ENCODE results near the gene ARL13A.
"Not testable (repeated sequence)": the region's sequence is repeated elsewhere in the genome, so short reads cannot be mapped to it uniquely, and the experiment has no call there.

ARL13A gene

DNA sequence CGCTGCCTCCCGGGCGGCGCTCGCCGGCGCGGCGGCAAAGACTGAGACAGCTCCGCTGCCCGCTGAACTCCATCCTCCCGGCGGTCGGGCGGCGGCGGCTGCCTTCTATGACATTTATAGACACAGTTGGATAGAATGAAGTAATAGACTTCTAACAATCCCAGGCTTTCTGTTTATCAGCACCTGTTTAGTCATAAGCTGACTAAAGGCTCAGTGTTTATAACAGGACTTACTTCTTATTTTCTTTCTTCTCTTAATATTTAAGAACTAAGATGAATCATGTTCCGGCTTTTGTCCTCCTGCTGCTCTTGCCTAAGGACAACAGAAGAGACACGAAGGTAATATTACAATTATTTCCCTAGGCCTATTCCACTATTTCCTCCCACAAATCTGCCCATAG is 3.9 kb downstream of the ARL13A start:
- H3K36me3 Mint-ChIP-seq (ENCODE audit: low read depth): peaks cover 5% of the 10 kb centered on the region
- H3K4me3 Mint-ChIP-seq: no peak overlapping the region
- no peaks in the 10 kb centered on the region for H3K9me3 Mint-ChIP-seq
- DNase-seq: no peak
- H3K27me3 Mint-ChIP-seq: no peaks in the 10 kb centered on the region
- no peaks in the 10 kb centered on the region for H3K4me1 Mint-ChIP-seq (ENCODE audit: low read depth)
- H3K27ac Mint-ChIP-seq: no peak overlapping the region

DNA sequence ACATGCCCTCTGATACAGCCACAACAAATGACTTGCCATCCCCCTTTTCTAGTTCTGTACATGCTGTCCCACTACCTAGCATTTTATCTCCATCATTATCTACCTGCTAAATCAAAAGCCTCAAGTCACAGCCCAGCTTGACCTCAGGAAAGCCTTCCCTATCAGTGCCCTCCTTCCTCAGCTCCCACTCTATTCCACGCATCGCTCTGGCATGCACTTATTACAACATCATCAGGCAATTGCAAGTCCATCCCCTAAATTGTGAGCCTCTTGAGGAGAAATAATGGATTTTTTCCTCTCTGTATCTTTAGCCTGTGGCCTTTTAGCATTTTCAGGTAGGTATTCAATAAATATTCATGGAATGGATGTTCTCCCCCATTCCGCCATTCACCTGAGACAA is 5.7 kb downstream of the ARL13A start:
- no peak for DNase-seq
- Mint-ChIP-seq H3K4me3 (no peak overlapping the region), H3K27ac (no peak overlapping the region), H3K27me3 (no peaks in the 10 kb centered on the region), H3K9me3 (no peaks in the 10 kb centered on the region), H3K36me3 (ENCODE audit: low read depth) (peaks cover 5% of the 10 kb centered on the region), H3K4me1 (ENCODE audit: low read depth) (no peaks in the 10 kb centered on the region)

DNA sequence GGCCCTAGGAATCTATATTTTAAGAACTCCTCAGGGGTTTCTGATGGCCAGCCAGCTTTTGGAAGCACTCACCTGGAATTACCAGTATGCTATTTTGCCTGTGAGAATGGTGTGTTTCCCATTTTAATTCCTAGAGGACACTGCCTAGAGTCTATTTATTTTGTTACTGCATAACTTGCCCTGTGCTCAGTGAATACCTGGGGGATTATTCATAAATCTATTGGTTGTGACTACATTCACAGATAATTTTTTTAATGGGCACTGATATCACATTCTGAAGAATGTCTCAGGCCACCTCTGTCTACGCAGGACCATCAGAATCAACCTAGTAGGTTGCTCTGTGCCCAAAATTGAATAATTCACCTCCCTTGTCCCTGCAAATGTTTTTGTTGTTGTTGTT is 6.7 kb downstream of the ARL13A start:
- no peak for DNase-seq
- H3K36me3 Mint-ChIP-seq (ENCODE audit: low read depth): peaks cover 5% of the 10 kb centered on the region
- no peaks in the 10 kb centered on the region for H3K9me3 Mint-ChIP-seq
- no peak overlapping the region for H3K4me3 Mint-ChIP-seq
- no peaks in the 10 kb centered on the region for H3K4me1 Mint-ChIP-seq (ENCODE audit: low read depth)
- no peaks in the 10 kb centered on the region for H3K27me3 Mint-ChIP-seq
- no peak overlapping the region for H3K27ac Mint-ChIP-seq

- H3K9me3 Mint-ChIP-seq: no peaks in the 10 kb centered on the region
- DNase-seq: no peak
Observed at GRCh38 chrX:100979881-100980607, 10.5 kb downstream of the ARL13A start.

GRCh38 chrX:100980608-100981497 is 11.3 kb downstream of the ARL13A start:
- no peaks in the 10 kb centered on the region for H3K9me3 Mint-ChIP-seq
- no peaks in the 10 kb centered on the region for H3K4me1 Mint-ChIP-seq (ENCODE audit: low read depth)
- H3K4me3 Mint-ChIP-seq: no peak overlapping the region
- H3K36me3 Mint-ChIP-seq (ENCODE audit: low read depth): no peaks in the 10 kb centered on the region
- no peak overlapping the region for H3K27ac Mint-ChIP-seq
- DNase-seq: no peak
- peaks cover 3% of the 10 kb centered on the region for H3K27me3 Mint-ChIP-seq

More at GRCh38 chrX:100979881-100980607, 10.5 kb downstream of the ARL13A start:
- Mint-ChIP-seq H3K36me3 (ENCODE audit: low read depth) (no peaks in the 10 kb centered on the region), H3K4me3 (no peak overlapping the region), H3K27ac (no peak overlapping the region), H3K4me1 (ENCODE audit: low read depth) (no peaks in the 10 kb centered on the region), H3K27me3 (peaks cover 3% of the 10 kb centered on the region)

DNA sequence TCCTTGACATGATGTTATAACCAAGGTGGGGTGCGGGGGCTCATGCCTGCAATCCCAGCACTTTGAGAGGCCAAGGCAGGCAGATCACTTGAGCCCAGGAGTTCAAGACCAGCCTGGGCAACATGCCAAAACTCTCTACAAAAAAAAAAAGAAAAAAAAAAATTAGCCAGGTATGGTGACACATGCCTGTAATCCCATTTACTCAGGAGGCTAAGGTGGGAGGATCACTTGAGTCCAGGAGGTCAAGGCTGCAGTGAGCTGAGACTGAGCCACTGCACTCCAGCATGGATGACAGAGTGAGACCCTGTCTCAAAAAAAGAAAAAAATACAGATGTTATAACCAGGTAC is 12.0 kb downstream of the ARL13A start:
- H3K36me3 Mint-ChIP-seq (ENCODE audit: low read depth); H3K9me3 Mint-ChIP-seq; H3K4me3 Mint-ChIP-seq; H3K4me1 Mint-ChIP-seq (ENCODE audit: low read depth); H3K27ac Mint-ChIP-seq; H3K27me3 Mint-ChIP-seq; DNase-seq: not testable (repeated sequence)

GRCh38 chrX:100984818-100985217 is 15.3 kb downstream of the ARL13A start:
- DNase-seq: no peak
- Mint-ChIP-seq H3K9me3 (no peaks in the 10 kb centered on the region), H3K27me3 (peaks cover 5% of the 10 kb centered on the region), H3K27ac (no peak overlapping the region), H3K4me1 (ENCODE audit: low read depth) (no peaks in the 10 kb centered on the region), H3K36me3 (ENCODE audit: low read depth) (peaks cover 9% of the 10 kb centered on the region), H3K4me3 (no peak overlapping the region)

DNA sequence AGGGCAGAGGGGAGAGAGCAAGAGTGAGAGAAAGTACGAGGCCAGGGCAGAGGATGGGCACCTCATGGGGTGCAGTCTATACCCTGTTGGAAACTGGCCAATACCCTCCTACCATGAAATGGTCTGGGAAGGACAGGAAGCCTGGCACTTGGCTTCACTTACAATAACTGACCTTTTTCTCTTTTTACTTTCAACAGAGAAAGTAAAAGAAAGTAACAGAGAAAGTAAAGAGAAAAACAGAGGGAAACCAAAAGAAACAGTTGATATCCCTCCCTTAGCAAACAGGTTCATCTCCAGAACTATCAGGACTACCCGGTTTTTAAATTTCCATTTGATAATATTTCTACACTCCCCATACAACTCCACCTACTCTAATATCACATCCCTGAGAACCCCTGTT is 20.6 kb downstream of the ARL13A start:
- Mint-ChIP-seq H3K4me1 (ENCODE audit: low read depth) (peaks cover 12% of the 10 kb centered on the region), H3K36me3 (ENCODE audit: low read depth) (peaks cover 9% of the 10 kb centered on the region), H3K27ac (no peak overlapping the region), H3K9me3 (no peaks in the 10 kb centered on the region), H3K27me3 (peaks cover 2% of the 10 kb centered on the region), H3K4me3 (no peak overlapping the region)
- no peak for DNase-seq

DNA sequence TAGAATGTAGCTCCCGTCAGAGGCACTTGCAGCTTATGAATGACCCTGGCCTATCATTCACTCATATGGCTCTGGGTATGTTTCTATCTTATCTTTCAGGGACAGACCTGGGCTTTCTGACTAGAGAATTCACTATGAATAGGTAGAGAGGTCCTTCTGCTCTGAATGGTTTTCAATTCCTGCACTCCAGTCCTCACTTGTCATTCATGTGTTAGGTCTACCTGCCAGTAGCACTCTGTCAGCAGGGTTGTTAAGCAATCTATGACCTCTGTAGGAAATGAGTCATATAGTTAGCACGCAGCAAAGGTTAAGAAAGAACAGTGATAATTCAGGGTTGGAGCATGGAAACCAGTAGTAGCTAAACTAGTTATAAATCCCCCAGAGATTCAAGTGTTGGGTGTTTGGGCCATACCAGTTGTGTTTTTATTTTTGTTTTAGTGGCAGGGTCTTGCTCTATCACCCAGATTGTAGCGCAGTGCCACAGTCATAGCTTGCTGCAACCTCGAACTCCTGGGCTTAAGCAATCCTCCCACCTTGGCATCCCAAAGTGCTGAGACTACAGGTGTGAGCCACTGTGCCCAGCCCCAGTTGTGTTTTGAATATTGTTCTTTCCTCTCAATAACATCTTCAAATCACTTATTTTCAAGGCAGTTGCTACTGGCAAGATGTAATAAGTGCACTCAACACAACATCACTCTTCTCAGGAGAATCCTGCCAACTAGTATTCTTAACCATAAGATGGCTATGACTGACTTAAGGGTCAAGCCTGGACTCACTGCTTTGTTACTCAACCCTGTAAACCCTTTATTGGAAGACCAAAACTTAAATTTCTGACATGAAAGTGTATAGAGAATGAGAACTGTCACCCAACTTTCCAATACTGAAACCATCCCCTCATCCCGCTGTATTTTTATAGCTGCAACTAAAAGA is 25.1 kb downstream of the ARL13A start:
- Mint-ChIP-seq H3K4me3 (no peak overlapping the region), H3K27me3 (no peaks in the 10 kb centered on the region), H3K36me3 (ENCODE audit: low read depth) (peaks cover 8% of the 10 kb centered on the region), H3K27ac (peak overlapping the region; percentile 81), H3K9me3 (no peaks in the 10 kb centered on the region), H3K4me1 (ENCODE audit: low read depth) (peaks cover 20% of the 10 kb centered on the region)
- no peak for DNase-seq

DNA sequence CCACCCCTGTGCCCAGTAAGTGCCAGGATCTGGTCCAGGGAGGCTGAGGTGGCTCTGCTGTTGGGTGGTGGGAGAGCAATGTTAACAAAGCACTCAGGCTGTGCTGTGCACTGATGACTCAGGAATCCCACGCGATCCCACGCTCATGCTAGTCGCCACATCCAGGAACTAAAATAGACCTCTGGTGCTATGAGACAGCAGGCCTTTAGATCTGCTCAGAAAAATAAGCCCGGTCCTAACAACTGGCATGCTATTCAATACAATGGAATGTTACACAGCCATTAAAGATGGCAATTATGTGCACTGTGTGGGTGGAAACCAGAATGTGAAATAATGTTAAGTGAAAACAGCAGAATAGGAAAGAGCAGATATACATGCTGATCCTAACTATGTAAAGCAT is 26.0 kb downstream of the ARL13A start:
- Mint-ChIP-seq H3K27ac (peak overlapping the region; percentile 81), H3K36me3 (ENCODE audit: low read depth) (peaks cover 8% of the 10 kb centered on the region), H3K9me3 (no peaks in the 10 kb centered on the region), H3K4me3 (no peak overlapping the region), H3K4me1 (ENCODE audit: low read depth) (peaks cover 20% of the 10 kb centered on the region), H3K27me3 (no peaks in the 10 kb centered on the region)
- DNase-seq: peak; percentile 35

DNA sequence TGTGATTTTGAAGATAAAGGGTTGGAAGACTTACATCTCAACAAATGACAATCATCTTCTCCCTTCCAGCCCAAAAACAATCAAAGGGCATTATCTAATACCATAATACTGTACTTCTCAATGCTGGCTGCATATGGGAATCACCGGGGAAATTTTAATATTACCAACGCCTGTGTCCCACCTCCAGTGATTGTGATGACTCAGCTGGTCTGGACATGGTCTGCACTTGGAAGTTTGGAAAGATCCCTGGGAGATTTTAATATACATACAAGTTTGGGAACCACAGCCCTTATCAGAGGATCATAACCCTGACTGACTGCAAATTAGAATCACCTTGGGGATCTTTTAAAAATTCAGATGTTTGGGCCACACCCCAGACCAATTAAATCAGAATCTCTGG is 29.9 kb downstream of the ARL13A start:
- Mint-ChIP-seq H3K27me3 (no peaks in the 10 kb centered on the region), H3K27ac (no peak overlapping the region), H3K4me3 (no peak overlapping the region), H3K36me3 (ENCODE audit: low read depth) (peaks cover 23% of the 10 kb centered on the region), H3K4me1 (ENCODE audit: low read depth) (peaks cover 15% of the 10 kb centered on the region), H3K9me3 (no peaks in the 10 kb centered on the region)
- no peak for DNase-seq

DNA sequence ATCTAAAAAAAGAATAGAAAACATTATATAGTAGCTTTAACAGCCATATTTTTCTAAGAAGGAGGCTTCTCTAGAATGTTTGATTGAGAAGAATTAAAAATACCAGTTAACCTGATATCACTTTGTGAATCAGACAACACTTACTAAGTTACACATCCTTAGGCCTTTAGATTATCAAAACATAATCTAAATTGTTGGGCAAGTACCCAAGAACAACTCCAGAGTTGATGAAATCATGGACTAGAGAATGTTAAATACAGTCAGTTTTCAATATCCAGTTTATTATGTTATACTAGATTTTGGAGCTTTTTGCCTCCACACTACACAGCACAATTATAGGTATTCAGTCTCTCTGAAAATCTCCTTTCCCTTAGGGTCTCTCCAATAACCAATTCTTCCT is 39.6 kb downstream of the ARL13A start:
- H3K36me3 Mint-ChIP-seq (ENCODE audit: low read depth): peaks cover 59% of the 10 kb centered on the region
- DNase-seq: no peak
- H3K27ac Mint-ChIP-seq: no peak overlapping the region
- no peaks in the 10 kb centered on the region for H3K9me3 Mint-ChIP-seq
- H3K27me3 Mint-ChIP-seq: no peaks in the 10 kb centered on the region
- H3K4me1 Mint-ChIP-seq (ENCODE audit: low read depth): no peaks in the 10 kb centered on the region
- no peak overlapping the region for H3K4me3 Mint-ChIP-seq

- peaks cover 51% of the 10 kb centered on the region for H3K36me3 Mint-ChIP-seq (ENCODE audit: low read depth)
- DNase-seq; H3K27ac Mint-ChIP-seq; H3K9me3 Mint-ChIP-seq; H3K4me3 Mint-ChIP-seq; H3K4me1 Mint-ChIP-seq (ENCODE audit: low read depth); H3K27me3 Mint-ChIP-seq: not testable (repeated sequence)
Observed at GRCh38 chrX:101012031-101012430, 42.5 kb downstream of the ARL13A start.

GRCh38 chrX:101022020-101022419 is 52.5 kb downstream of the ARL13A start:
- no peaks in the 10 kb centered on the region for H3K27me3 Mint-ChIP-seq
- peaks cover 56% of the 10 kb centered on the region for H3K36me3 Mint-ChIP-seq (ENCODE audit: low read depth)
- no peak for DNase-seq
- no peaks in the 10 kb centered on the region for H3K9me3 Mint-ChIP-seq
- H3K4me1 Mint-ChIP-seq (ENCODE audit: low read depth): no peaks in the 10 kb centered on the region
- no peak overlapping the region for H3K4me3 Mint-ChIP-seq
- H3K27ac Mint-ChIP-seq: no peak overlapping the region

Data from activated T-cell treated with anti-CD3 and anti-CD28 coated beads, Interleukin-2, amount 50 U/mL, for 24 hours (primary cell).